Transverse colon (tissue), 3 donors: ENCODE data around the gene TUT1.
A peak's percentile ranks its signal among the peaks of the same experiment; 100 is the strongest.

ENCODE experiments used
- POLR2A ChIP-seq: fragments of 450-650 bp; IDR thresholded peaks from one replicate; pipeline ENCODE4 v1.6.1; 2016; ENCODE audit warnings: antibody characterized with exemption, mild to moderate bottlenecking, moderate library complexity
- TF ChIP-seq, protein P1 (sequence below), 5 experiments: fragments of 200-600 bp in 3 of 5; fragments of 450-650 bp in 2 of 5; sonication (generic) in 3 of 5; IDR thresholded peaks; 1 replicate in 2 of 5; 2 replicates in 3 of 5; pipeline ENCODE4 v1.5.1; 2016 to 2017; ENCODE audit warnings: antibody characterized with exemption in 5 of 5, inconsistent platforms in 3 of 5, mild to moderate bottlenecking in 2 of 5, moderate library complexity in 1 of 5

DNA sequence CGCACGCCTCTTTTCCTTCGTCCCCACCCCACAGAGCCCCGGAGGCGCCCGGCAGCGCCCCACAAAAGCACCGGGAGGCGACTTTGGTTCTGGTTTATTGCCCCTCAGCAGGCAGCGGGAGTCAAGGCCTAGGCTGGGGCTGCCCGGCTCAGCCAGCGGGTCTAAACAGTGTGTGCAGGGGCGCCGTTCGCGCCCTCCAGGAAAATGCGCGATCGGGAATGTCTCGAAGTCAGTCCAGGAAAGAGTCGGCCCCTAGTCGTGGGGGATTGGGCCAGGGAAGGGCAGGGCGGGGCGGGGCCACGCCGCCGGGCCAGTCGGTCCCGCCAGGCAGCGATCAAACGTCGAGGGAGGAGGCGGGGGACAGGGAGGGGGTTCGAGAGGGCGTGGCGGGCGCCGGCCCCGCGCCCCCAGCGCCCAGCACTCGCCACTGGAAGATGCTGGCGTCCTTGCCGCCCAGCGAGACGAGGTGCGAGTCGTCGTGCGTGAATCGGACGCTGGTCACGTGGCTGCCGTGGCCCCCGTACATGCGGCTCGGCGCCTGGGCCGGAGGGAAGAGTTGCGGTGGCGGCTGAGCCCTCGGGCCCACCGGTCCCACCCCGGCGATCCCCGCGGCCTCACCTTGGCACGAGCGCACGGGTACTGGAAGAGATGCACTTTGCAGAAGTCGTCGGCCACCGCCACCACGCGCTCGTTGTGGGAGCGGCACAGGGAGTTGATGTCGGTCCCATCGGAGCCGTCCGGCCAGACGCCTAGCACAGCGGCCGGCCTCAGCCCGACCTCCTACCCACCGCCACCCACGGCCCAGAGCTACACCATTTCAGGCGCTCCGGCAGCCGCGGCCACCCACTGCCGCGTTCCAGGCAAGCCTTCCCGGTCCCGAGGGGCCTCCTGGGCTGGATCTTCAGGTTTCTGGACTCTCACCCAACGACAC lies 11.1 kb upstream of the TUT1 start:
- no peak for TF ChIP-seq POLR2A
- TF ChIP-seq, protein P1, sequence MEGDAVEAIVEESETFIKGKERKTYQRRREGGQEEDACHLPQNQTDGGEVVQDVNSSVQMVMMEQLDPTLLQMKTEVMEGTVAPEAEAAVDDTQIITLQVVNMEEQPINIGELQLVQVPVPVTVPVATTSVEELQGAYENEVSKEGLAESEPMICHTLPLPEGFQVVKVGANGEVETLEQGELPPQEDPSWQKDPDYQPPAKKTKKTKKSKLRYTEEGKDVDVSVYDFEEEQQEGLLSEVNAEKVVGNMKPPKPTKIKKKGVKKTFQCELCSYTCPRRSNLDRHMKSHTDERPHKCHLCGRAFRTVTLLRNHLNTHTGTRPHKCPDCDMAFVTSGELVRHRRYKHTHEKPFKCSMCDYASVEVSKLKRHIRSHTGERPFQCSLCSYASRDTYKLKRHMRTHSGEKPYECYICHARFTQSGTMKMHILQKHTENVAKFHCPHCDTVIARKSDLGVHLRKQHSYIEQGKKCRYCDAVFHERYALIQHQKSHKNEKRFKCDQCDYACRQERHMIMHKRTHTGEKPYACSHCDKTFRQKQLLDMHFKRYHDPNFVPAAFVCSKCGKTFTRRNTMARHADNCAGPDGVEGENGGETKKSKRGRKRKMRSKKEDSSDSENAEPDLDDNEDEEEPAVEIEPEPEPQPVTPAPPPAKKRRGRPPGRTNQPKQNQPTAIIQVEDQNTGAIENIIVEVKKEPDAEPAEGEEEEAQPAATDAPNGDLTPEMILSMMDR (IDR thresholded peaks at IDR 0.05) = peak in 3 of 5 experiments; percentile 12 to 27 (median 14)
